ENCODE results near the gene SDC3.
"Not testable (repeated sequence)": the region's sequence is repeated elsewhere in the genome, so short reads cannot be mapped to it uniquely, and the experiment has no call there.

SDC3 gene
- 0.15 to 0.44 reads per million in 2 donors for total RNA-seq

- no peak for DNase-seq
Measured at GRCh38 chr1:30908696-30909364, at the start of gene SDC3. Gene SDC3 (minus strand): TSS chr1:30908758. CDS start chr1:30908586, 172 bp downstream.

GRCh38 chr1:30957560-30958222, 49.1 kb upstream of the SDC3 start:
- DNase-seq: no peak

- DNase-seq: no peak
Measured at GRCh38 chr1:30955448-30956015, 47.0 kb upstream of the SDC3 start.

- DNase-seq: no peak
Measured at GRCh38 chr1:30953685-30954084, 45.1 kb upstream of the SDC3 start.

- DNase-seq: no peak
Measured at GRCh38 chr1:30952098-30952497, 43.5 kb upstream of the SDC3 start.

GRCh38 chr1:30950700-30951099, 42.1 kb upstream of the SDC3 start:
- DNase-seq: no peak

- no peak for DNase-seq
Measured at GRCh38 chr1:30950053-30950452, 41.5 kb upstream of the SDC3 start.

GRCh38 chr1:30949487-30949838, 40.9 kb upstream of the SDC3 start:
- not testable (repeated sequence) for DNase-seq

- DNase-seq: not testable (repeated sequence)
Measured at GRCh38 chr1:30948813-30949486, 40.4 kb upstream of the SDC3 start.

GRCh38 chr1:30948278-30948677, 39.7 kb upstream of the SDC3 start:
- DNase-seq: no peak

- no peak for DNase-seq
Measured at GRCh38 chr1:30947212-30947611, 38.7 kb upstream of the SDC3 start.

- no peak for DNase-seq
Measured at GRCh38 chr1:30942326-30942963, 33.9 kb upstream of the SDC3 start.

GRCh38 chr1:30940541-30940940, 32.0 kb upstream of the SDC3 start:
- no peak for DNase-seq

GRCh38 chr1:30936541-30937171, 28.1 kb upstream of the SDC3 start:
- DNase-seq: no peak

GRCh38 chr1:30935758-30936157, 27.2 kb upstream of the SDC3 start:
- DNase-seq: not testable (repeated sequence)

- DNase-seq: no peak
Measured at GRCh38 chr1:30934613-30935012, 26.1 kb upstream of the SDC3 start.

- DNase-seq: no peak
Measured at GRCh38 chr1:30933874-30934252, 25.3 kb upstream of the SDC3 start.

- no peak for DNase-seq
Measured at GRCh38 chr1:30930631-30931173, 22.1 kb upstream of the SDC3 start.

GRCh38 chr1:30929944-30930525, 21.5 kb upstream of the SDC3 start:
- DNase-seq: no peak

- DNase-seq: no peak
Measured at GRCh38 chr1:30929135-30929889, 20.8 kb upstream of the SDC3 start.

- no peak for DNase-seq
Measured at GRCh38 chr1:30928789-30929134, 20.2 kb upstream of the SDC3 start.

All from activated gamma-delta T cell (primary cell).